Lower lobe of right lung (tissue), 2 donors: ENCODE results near the gene ABCC3. TPM values are rescaled to one million over a fixed set of nuclear protein-coding genes. Genes with fewer than 3 reads are reported as not detected.

Experiments
- ATAC-seq, 2 donors: fragments of 200-7000 bp; cut with Tn5 transposase; one replicate each; pipeline ENCODE4 v1.9.1; 2020 to 2022; ENCODE audit warnings: mild to moderate bottlenecking in 2 of 2, moderate library complexity in 2 of 2
- DNase-seq: peaks from one replicate; pipeline ENCODE4 v3.0.0-alpha.2; 2020
- H3K27ac ChIP-seq: fragments of 200-600 bp; one replicate; pipeline ENCODE4 v1.8.0; 2022
- H3K27me3 ChIP-seq: fragments of 200-600 bp; one replicate; pipeline ENCODE4 v1.8.0; 2022; ENCODE audit warnings: low read depth
- H3K36me3 ChIP-seq: fragments of 200-600 bp; one replicate; pipeline ENCODE4 v1.8.0; 2022; ENCODE audit warnings: mild to moderate bottlenecking
- H3K4me1 ChIP-seq: fragments of 200-600 bp; one replicate; pipeline ENCODE4 v1.8.0; 2022
- H3K4me3 ChIP-seq: fragments of 200-600 bp; one replicate; pipeline ENCODE4 v1.8.0; 2022; ENCODE audit warnings: mild to moderate bottlenecking
- H3K9me3 ChIP-seq: fragments of 200-600 bp; one replicate; pipeline ENCODE4 v1.8.0; 2022
- intact Hi-C: fragments of 100-400 bp; cut with DNase I; formaldehyde crosslinking; loops from one replicate; pipeline ENCODE4 v1.11.0; 2022
- total RNA-seq: library from RNA; stranded (reverse); fragmentation: NEBNext Ultra II Directional; extraction: Animal tissue kit (Norgen Biotek cat#: 25700); gene quantifications from one replicate; pipeline ENCODE4 v1.2.1, GENCODE V29; 2021
- TF ChIP-seq, protein P1 (sequence below): fragments of 200-600 bp; IDR thresholded peaks from one replicate; pipeline ENCODE4 v1.8.0; 2022; ENCODE audit warnings: antibody characterized with exemption, mild to moderate bottlenecking
- donor health status: DM: no; HTN: yes; CAD: no; lungs with severe emphysema.

ABCC3 gene
- total RNA-seq, 1 donor from 2014 or later: 41.7 TPM

DNA sequence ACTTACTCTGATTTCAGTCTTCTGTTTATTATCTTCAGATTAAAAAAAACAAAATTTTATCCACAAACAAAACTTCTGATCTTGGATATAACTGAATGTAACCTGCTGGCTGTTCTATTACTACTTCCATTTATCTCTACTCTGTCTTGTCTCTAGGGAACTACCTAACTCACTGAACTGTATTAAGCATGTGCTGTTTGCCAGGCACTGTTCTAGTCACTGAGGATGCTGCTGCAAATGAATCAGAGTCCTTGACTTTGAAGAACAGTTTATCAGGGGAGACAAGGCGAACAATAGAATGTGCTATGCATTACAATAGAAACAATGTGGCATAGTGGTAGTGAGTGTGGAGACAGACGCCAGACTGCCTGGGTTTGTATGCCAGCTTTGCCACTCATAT is 75.3 kb downstream of the ABCC3 start:
- Histone ChIP-seq H3K27ac (no peak overlapping the region), H3K4me1 (peaks cover 33% of the 10 kb centered on the region), H3K9me3 (no peaks in the 10 kb centered on the region), H3K4me3 (no peak overlapping the region), H3K36me3 (no peaks in the 10 kb centered on the region), H3K27me3 (no peaks in the 10 kb centered on the region)
- DNase-seq (no peak), ATAC-seq (no peak)
- TF ChIP-seq, protein P1, sequence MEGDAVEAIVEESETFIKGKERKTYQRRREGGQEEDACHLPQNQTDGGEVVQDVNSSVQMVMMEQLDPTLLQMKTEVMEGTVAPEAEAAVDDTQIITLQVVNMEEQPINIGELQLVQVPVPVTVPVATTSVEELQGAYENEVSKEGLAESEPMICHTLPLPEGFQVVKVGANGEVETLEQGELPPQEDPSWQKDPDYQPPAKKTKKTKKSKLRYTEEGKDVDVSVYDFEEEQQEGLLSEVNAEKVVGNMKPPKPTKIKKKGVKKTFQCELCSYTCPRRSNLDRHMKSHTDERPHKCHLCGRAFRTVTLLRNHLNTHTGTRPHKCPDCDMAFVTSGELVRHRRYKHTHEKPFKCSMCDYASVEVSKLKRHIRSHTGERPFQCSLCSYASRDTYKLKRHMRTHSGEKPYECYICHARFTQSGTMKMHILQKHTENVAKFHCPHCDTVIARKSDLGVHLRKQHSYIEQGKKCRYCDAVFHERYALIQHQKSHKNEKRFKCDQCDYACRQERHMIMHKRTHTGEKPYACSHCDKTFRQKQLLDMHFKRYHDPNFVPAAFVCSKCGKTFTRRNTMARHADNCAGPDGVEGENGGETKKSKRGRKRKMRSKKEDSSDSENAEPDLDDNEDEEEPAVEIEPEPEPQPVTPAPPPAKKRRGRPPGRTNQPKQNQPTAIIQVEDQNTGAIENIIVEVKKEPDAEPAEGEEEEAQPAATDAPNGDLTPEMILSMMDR: no peak
- intact Hi-C loops: no loop called here

DNA sequence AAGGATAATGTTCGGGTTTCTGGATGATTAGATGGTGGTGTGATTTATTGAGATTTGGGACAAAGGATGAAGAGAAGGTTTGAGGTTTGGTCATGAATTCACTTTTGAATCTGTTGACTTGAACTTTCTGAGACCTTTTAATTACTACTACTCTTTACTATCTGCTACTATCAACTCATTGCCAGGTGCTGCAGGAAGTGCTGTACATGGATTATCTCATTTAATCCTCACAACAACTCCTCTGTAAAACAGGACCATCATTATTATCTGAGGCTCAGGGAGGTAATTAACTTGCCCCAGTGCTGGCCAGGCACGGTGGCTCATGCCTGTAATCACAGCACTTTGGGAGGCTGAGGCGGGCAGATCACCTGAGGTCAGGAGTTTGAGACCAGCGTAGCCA is 76.0 kb downstream of the ABCC3 start:
- H3K27ac ChIP-seq: no peak overlapping the region
- TF ChIP-seq, protein P1: no peak
- DNase-seq: no peak

DNA sequence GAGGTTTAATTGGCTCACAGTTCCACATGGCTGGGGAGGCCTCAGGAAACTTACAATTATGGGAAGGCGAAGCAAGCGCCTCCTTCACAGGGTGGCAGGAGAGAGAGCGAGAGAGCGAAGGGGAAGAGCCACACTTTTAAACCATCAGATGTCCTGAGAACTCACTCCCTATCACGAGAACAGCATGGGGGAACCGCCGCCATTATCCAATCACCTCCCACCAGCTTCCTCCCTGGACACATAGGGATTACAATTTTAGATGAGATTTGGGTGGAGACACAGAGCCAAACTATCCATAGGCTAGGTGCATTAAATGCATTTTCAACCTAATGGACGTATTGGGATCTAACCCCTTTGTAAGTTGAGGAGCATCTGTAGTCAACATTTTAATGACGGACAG is 78.0 kb downstream of the ABCC3 start:
- no peak for DNase-seq
- Histone ChIP-seq H3K4me3 (no peak overlapping the region), H3K9me3 (no peaks in the 10 kb centered on the region), H3K36me3 (no peaks in the 10 kb centered on the region), H3K27me3 (no peaks in the 10 kb centered on the region), H3K27ac (no peak overlapping the region), H3K4me1 (peaks cover 19% of the 10 kb centered on the region)
- TF ChIP-seq, protein P1: no peak
- intact Hi-C loops: no loop called here
- no peak for ATAC-seq

More for the DNA sequence above, 76.0 kb downstream of the ABCC3 start:
- Histone ChIP-seq H3K36me3 (no peaks in the 10 kb centered on the region), H3K9me3 (no peaks in the 10 kb centered on the region), H3K27me3 (no peaks in the 10 kb centered on the region), H3K4me3 (no peak overlapping the region), H3K4me1 (peaks cover 32% of the 10 kb centered on the region)
- intact Hi-C loops: no loop called here
- no peak for ATAC-seq

DNA sequence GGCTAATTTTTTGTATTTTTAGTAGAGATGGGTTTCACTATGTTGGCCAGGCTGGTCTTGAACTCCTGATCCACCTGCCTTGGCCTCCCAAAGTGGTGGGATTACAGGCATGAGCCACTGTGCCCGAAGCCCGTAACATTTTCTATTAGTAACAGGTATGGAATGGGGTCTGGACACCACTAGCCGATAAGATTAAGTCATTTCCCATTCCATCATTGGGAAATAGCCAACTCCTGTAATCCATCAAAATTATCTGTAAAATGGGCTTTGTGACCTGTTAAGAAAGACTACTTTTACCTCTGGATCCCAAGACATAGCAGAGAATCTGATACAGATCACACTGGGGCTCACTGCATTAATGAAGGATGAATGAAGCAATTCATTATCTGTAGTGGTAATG is 80.8 kb downstream of the ABCC3 start:
- DNase-seq (no peak), ATAC-seq (no peak)
- intact Hi-C loops: no loop called here
- H3K4me3 ChIP-seq: no peak overlapping the region
- H3K9me3 ChIP-seq: no peaks in the 10 kb centered on the region
- TF ChIP-seq, protein P1: no peak
- no peaks in the 10 kb centered on the region for H3K36me3 ChIP-seq
- no peak overlapping the region for H3K27ac ChIP-seq
- peaks cover under 1% of the 10 kb centered on the region for H3K4me1 ChIP-seq
- H3K27me3 ChIP-seq: no peaks in the 10 kb centered on the region

DNA sequence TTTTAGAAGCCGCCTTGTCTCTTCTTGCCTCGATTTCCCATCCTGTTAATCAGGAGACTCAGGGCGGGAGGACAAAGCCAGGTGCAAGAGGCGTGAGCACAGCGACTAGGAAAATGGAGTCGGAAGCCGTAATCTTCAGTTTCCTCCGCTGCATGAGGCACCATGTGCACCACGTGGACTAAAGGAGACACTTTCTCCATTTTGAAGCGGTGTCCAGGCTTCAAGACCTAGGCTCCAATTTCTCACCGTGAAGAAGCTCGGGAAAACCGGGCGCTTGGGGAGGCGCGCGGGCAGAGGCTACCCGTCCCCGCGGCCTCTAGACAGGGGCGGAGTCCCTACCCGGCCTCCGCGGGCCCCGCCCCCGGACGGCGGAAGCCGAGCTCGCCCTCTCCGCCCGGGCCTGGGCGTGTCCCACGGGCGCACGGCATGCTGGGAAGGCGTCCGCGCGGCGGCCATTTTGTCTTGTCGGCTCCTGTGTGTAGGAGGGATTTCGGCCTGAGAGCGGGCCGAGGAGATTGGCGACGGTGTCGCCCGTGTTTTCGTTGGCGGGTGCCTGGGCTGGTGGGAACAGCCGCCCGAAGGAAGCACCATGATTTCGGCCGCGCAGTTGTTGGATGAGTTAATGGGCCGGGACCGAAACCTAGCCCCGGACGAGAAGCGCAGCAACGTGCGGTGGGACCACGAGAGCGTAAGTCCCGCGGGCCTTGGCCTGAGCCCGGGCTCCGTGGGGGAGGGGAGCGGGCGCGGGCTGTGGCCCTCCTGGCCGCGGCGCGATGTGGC is 84.7 kb downstream of the ABCC3 start, which contains the start of gene LUC7L3:
LUC7L3 (plus strand) TSS at position 460 of the 780 bp plus-strand sequence; CDS start at position 590, 130 bp downstream.
- Histone ChIP-seq H3K9me3 (no peaks in the 10 kb centered on the region), H3K27me3 (no peaks in the 10 kb centered on the region), H3K4me1 (peaks cover 39% of the 10 kb centered on the region), H3K27ac (peak within 1 kb of the TSS; percentile 98), H3K4me3 (peak within 1 kb of the TSS; percentile 98), H3K36me3 (no peaks in the 10 kb centered on the region)
- DNase-seq (peak; percentile 96), ATAC-seq (peak; percentile 99)
- TF ChIP-seq, protein P1: no peak
- intact Hi-C loops: no loop called here
